ENCODE measurements around the gene ADCY2.

ADCY2 gene

GRCh38 chr5:7395432-7395946, 449 bp upstream of the ADCY2 start:
- Histone ChIP-seq H2AK5ac (ENCODE audit: low read length, severe bottlenecking) (no peak overlapping the region), H3K4me2 (ENCODE audit: low read length, poor library complexity, severe bottlenecking) (peak overlapping the region; percentile 42), H3K4me3 (ENCODE audit: insufficient read depth in 1 of 2, low read depth in 1 of 2, low read length in 2 of 2) (no peak overlapping the region), H3K27ac (ENCODE audit: low read length, poor library complexity, severe bottlenecking) (no peak overlapping the region), H3K14ac (ENCODE audit: low read length in 2 of 2) (no peak overlapping the region), H2BK12ac (ENCODE audit: low read length in 2 of 2) (no peak overlapping the region), H3K9me3 (ENCODE audit: control insufficient read depth, low read length) (no peaks in the 10 kb centered on the region), H3K9ac (ENCODE audit: low read length) (no peak overlapping the region), H2BK15ac (ENCODE audit: low read depth, poor library complexity, severe bottlenecking) (no peak overlapping the region), H3K18ac (ENCODE audit: low read depth in 1 of 2, low read length in 2 of 2) (no peak overlapping the region), H3K4me1 (ENCODE audit: control insufficient read depth, insufficient read depth, low read depth, low read length) (peaks cover 17% of the 10 kb centered on the region), H3K36me3 (ENCODE audit: control insufficient read depth in 1 of 2, insufficient read depth in 2 of 2, low read depth in 1 of 2, low read length in 2 of 2) (no peaks in the 10 kb centered on the region), H3K4ac (ENCODE audit: low read depth in 1 of 2, low read length in 2 of 2) (no peak overlapping the region), H2BK5ac (ENCODE audit: low read depth, low read length, poor library complexity, severe bottlenecking) (no peak overlapping the region), H2BK120ac (ENCODE audit: low read depth, low read length) (no peak overlapping the region), H4K8ac (ENCODE audit: low read length) (no peak overlapping the region), H2AFZ (ENCODE audit: low read depth, low read length) (no peak overlapping the region), H3K23ac (ENCODE audit: low read length in 2 of 2) (no peak overlapping the region), H3K27me3 (ENCODE audit: control insufficient read depth in 1 of 2, insufficient read depth in 1 of 2, low read length in 2 of 2) (peaks cover 45% of the 10 kb centered on the region in 2 experiments), H4K91ac (ENCODE audit: low read length) (no peak overlapping the region), H3K79me1 (replicated peaks; ENCODE audit: low read length, poor library complexity, severe bottlenecking) (no peaks in the 10 kb centered on the region)
- WGBS, result 1% methylated on average over 7 of the region's 31 CpGs
- DNase-seq, result no peak

GRCh38 chr5:7396713-7397454, 946 bp downstream of the ADCY2 start:
- no peak overlapping the region for H2BK120ac ChIP-seq (ENCODE audit: low read depth, low read length)
- H3K79me1 ChIP-seq (replicated peaks; ENCODE audit: low read length, poor library complexity, severe bottlenecking), result no peaks in the 10 kb centered on the region
- no peak overlapping the region for H3K18ac ChIP-seq (ENCODE audit: low read depth in 1 of 2, low read length in 2 of 2)
- no peak overlapping the region for H3K14ac ChIP-seq (ENCODE audit: low read length in 2 of 2)
- H3K4me2 ChIP-seq (ENCODE audit: low read length, poor library complexity, severe bottlenecking), result peak overlapping the region; percentile 72
- H2AK5ac ChIP-seq (ENCODE audit: low read length, severe bottlenecking), result no peak overlapping the region
- H3K27ac ChIP-seq (ENCODE audit: low read length, poor library complexity, severe bottlenecking), result no peak overlapping the region
- H3K4me1 ChIP-seq (ENCODE audit: control insufficient read depth, insufficient read depth, low read depth, low read length), result peaks cover 17% of the 10 kb centered on the region
- H3K23ac ChIP-seq (ENCODE audit: low read length in 2 of 2), result no peak overlapping the region
- H3K9me3 ChIP-seq (ENCODE audit: control insufficient read depth, low read length), result no peaks in the 10 kb centered on the region
- 5% methylated on average over 26 of the region's 27 CpGs for WGBS
- DNase-seq, result no peak
- no peaks in the 10 kb centered on the region for H3K36me3 ChIP-seq (ENCODE audit: control insufficient read depth in 1 of 2, insufficient read depth in 2 of 2, low read depth in 1 of 2, low read length in 2 of 2)
- no peak overlapping the region for H2BK5ac ChIP-seq (ENCODE audit: low read depth, low read length, poor library complexity, severe bottlenecking)
- no peak overlapping the region for H4K8ac ChIP-seq (ENCODE audit: low read length)
- no peak overlapping the region for H4K91ac ChIP-seq (ENCODE audit: low read length)
- H2BK12ac ChIP-seq (ENCODE audit: low read length in 2 of 2), result no peak overlapping the region
- H3K27me3 ChIP-seq (ENCODE audit: control insufficient read depth in 1 of 2, insufficient read depth in 1 of 2, low read length in 2 of 2), result peaks cover 45% of the 10 kb centered on the region in 2 experiments
- H2BK15ac ChIP-seq (ENCODE audit: low read depth, poor library complexity, severe bottlenecking), result no peak overlapping the region
- H3K4me3 ChIP-seq (ENCODE audit: insufficient read depth in 1 of 2, low read depth in 1 of 2, low read length in 2 of 2), result peak overlapping the region in 1 of 2 experiments; percentile 64
- H3K4ac ChIP-seq (ENCODE audit: low read depth in 1 of 2, low read length in 2 of 2), result no peak overlapping the region
- peak overlapping the region; percentile 36 for H3K9ac ChIP-seq (ENCODE audit: low read length)
- no peak overlapping the region for H2AFZ ChIP-seq (ENCODE audit: low read depth, low read length)

DNA sequence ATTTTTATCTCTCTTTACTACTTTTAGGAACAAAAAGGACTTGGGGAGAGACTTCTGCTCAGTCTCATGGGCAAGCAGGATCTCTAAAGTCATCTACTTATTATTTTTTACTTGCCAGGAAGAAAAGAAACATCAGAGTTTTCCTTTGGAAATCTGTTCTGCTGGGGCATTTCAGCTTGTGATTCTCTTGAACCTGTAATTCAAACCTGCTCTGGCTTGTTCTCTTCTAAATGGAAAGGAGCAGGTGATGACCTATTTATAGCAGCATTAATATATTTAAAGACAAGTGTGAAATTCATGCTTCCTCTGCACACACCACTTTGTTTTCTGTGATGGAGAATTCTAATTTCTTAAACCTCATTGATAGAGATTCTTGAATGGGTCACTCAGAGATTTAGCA, 2.0 kb downstream of the ADCY2 start:
- Histone ChIP-seq H4K91ac (ENCODE audit: low read length) (no peak overlapping the region), H2BK12ac (ENCODE audit: low read length in 2 of 2) (no peak overlapping the region), H2BK15ac (ENCODE audit: low read depth, poor library complexity, severe bottlenecking) (no peak overlapping the region), H2AK5ac (ENCODE audit: low read length, severe bottlenecking) (no peak overlapping the region), H3K36me3 (ENCODE audit: control insufficient read depth in 1 of 2, insufficient read depth in 2 of 2, low read depth in 1 of 2, low read length in 2 of 2) (no peaks in the 10 kb centered on the region), H3K18ac (ENCODE audit: low read depth in 1 of 2, low read length in 2 of 2) (no peak overlapping the region), H4K8ac (ENCODE audit: low read length) (no peak overlapping the region), H3K9ac (ENCODE audit: low read length) (no peak overlapping the region), H3K14ac (ENCODE audit: low read length in 2 of 2) (no peak overlapping the region), H2BK120ac (ENCODE audit: low read depth, low read length) (no peak overlapping the region), H3K27ac (ENCODE audit: low read length, poor library complexity, severe bottlenecking) (no peak overlapping the region), H3K4me3 (ENCODE audit: insufficient read depth in 1 of 2, low read depth in 1 of 2, low read length in 2 of 2) (no peak overlapping the region), H2AFZ (ENCODE audit: low read depth, low read length) (no peak overlapping the region), H2BK5ac (ENCODE audit: low read depth, low read length, poor library complexity, severe bottlenecking) (no peak overlapping the region), H3K4me2 (ENCODE audit: low read length, poor library complexity, severe bottlenecking) (no peak overlapping the region), H3K23ac (ENCODE audit: low read length in 2 of 2) (no peak overlapping the region), H3K9me3 (ENCODE audit: control insufficient read depth, low read length) (no peaks in the 10 kb centered on the region), H3K4ac (ENCODE audit: low read depth in 1 of 2, low read length in 2 of 2) (no peak overlapping the region), H3K79me1 (replicated peaks; ENCODE audit: low read length, poor library complexity, severe bottlenecking) (no peaks in the 10 kb centered on the region), H3K27me3 (ENCODE audit: control insufficient read depth in 1 of 2, insufficient read depth in 1 of 2, low read length in 2 of 2) (peaks cover 45% of the 10 kb centered on the region in 2 experiments), H3K4me1 (ENCODE audit: control insufficient read depth, insufficient read depth, low read depth, low read length) (peaks cover 17% of the 10 kb centered on the region)
- no peak for DNase-seq

DNA sequence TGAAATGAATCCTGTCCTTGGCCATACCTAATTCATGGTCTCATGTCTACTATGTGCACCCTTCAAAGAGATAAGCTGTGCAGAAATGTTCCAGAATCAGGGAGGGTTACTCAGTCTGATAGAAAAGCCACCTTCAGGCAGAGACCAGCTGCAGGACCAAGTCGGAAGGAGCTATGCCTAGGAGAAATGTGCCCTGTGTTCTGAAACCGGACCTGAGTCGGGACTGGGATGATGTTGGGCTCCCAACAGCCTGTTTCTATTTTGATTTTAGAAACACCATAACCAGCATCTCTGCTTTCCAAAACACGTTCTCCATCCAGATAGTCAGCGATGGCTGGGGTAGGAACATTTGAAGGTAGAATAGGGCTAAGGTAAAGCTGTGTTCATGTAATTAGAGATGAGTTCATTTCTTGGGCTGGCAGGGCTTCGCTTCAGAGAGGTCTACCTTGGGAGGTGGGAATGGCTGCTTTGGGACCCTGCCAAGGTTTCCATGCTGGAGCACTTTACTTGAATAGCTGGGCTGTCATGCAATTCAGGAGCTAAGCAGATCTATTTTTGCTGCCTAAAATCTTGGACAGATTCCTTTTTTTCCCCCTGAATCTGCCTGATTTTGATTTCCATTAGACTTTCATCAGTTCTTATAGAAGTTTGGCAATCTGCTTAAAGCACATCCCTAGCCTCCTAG, 2.8 kb downstream of the ADCY2 start:
- Histone ChIP-seq H2AK5ac (ENCODE audit: low read length, severe bottlenecking) (no peak overlapping the region), H3K27ac (ENCODE audit: low read length, poor library complexity, severe bottlenecking) (no peak overlapping the region), H3K4me2 (ENCODE audit: low read length, poor library complexity, severe bottlenecking) (no peak overlapping the region), H3K4ac (ENCODE audit: low read depth in 1 of 2, low read length in 2 of 2) (no peak overlapping the region), H4K8ac (ENCODE audit: low read length) (no peak overlapping the region), H3K4me3 (ENCODE audit: insufficient read depth in 1 of 2, low read depth in 1 of 2, low read length in 2 of 2) (no peak overlapping the region), H4K91ac (ENCODE audit: low read length) (no peak overlapping the region), H2BK5ac (ENCODE audit: low read depth, low read length, poor library complexity, severe bottlenecking) (no peak overlapping the region), H2AFZ (ENCODE audit: low read depth, low read length) (no peak overlapping the region), H2BK15ac (ENCODE audit: low read depth, poor library complexity, severe bottlenecking) (no peak overlapping the region), H3K14ac (ENCODE audit: low read length in 2 of 2) (no peak overlapping the region), H3K9me3 (ENCODE audit: control insufficient read depth, low read length) (no peaks in the 10 kb centered on the region), H3K27me3 (ENCODE audit: control insufficient read depth in 1 of 2, insufficient read depth in 1 of 2, low read length in 2 of 2) (peaks cover 42 to 44% of the 10 kb centered on the region in 2 experiments), H3K36me3 (ENCODE audit: control insufficient read depth in 1 of 2, insufficient read depth in 2 of 2, low read depth in 1 of 2, low read length in 2 of 2) (no peaks in the 10 kb centered on the region), H2BK12ac (ENCODE audit: low read length in 2 of 2) (no peak overlapping the region), H3K18ac (ENCODE audit: low read depth in 1 of 2, low read length in 2 of 2) (no peak overlapping the region), H2BK120ac (ENCODE audit: low read depth, low read length) (no peak overlapping the region), H3K23ac (ENCODE audit: low read length in 2 of 2) (no peak overlapping the region), H3K4me1 (ENCODE audit: control insufficient read depth, insufficient read depth, low read depth, low read length) (peaks cover 17% of the 10 kb centered on the region), H3K79me1 (replicated peaks; ENCODE audit: low read length, poor library complexity, severe bottlenecking) (no peaks in the 10 kb centered on the region), H3K9ac (ENCODE audit: low read length) (no peak overlapping the region)
- DNase-seq, result no peak
- 77% methylated on average over 6 of the region's 6 CpGs for WGBS
